Measurements from ENCODE around the gene SNX6. TPM values are rescaled to one million over a fixed set of nuclear protein-coding genes. Genes with fewer than 3 reads are reported as not detected.

SNX6 gene
- total and polyA plus RNA-seq, 7 experiments from 2014 or later: 56.6 to 114 (median 63.7) TPM

- H3K4me3 ChIP-seq (ENCODE audit: low read length): no peak overlapping the region
- CTCF ChIA-PET: no interaction called here
- Mint-ChIP-seq H3K27me3 (no peaks in the 10 kb centered on the region), H3K4me3 (no peak overlapping the region), H3K27ac (no peak overlapping the region), H3K36me3 (peaks cover 0 to 39% (median 14%) of the 10 kb centered on the region in 5 donors), H3K9me3 (no peaks in the 10 kb centered on the region), H3K4me1 (peaks cover 27 to 55% (median 44%) of the 10 kb centered on the region in 7 donors)
- DNase-seq: no peak
- no peaks in the 10 kb centered on the region for H3K9me3 ChIP-seq (ENCODE audit: control insufficient read depth in 2 of 3, low read length in 3 of 3)
- H3K27ac ChIP-seq (ENCODE audit: low read depth, low read length): no peak overlapping the region
- no peak for ATAC-seq
- no peaks in the 10 kb centered on the region for H3K27me3 ChIP-seq (ENCODE audit: control insufficient read depth in 2 of 2, insufficient read depth in 2 of 2, low read length in 2 of 2)
- POLR2A ChIA-PET: no interaction called here
- peaks cover 0 to 23% (median 0%) of the 10 kb centered on the region in 3 experiments for H3K36me3 ChIP-seq (ENCODE audit: control insufficient read depth in 2 of 3, insufficient read depth in 3 of 3, low read length in 3 of 3)
- intact Hi-C loops (cut with micrococcal nuclease): no loop called here
- H3K4me1 ChIP-seq (ENCODE audit: control insufficient read depth in 2 of 2, insufficient read depth in 2 of 2, low read length in 2 of 2): peaks cover 6 to 10% of the 10 kb centered on the region in 2 donors
Observed at GRCh38 chr14:34616360-34616759, 13.6 kb downstream of the SNX6 start.

- Histone ChIP-seq H3K4me1 (ENCODE audit: control insufficient read depth in 2 of 2, insufficient read depth in 2 of 2, low read length in 2 of 2) (peaks cover 0 to 10% of the 10 kb centered on the region in 2 donors), H3K4me3 (ENCODE audit: low read length) (no peak overlapping the region), H3K27me3 (ENCODE audit: control insufficient read depth in 2 of 2, insufficient read depth in 2 of 2, low read length in 2 of 2) (no peaks in the 10 kb centered on the region), H3K27ac (ENCODE audit: low read depth, low read length) (no peak overlapping the region), H3K9me3 (ENCODE audit: control insufficient read depth in 2 of 3, low read length in 3 of 3) (no peaks in the 10 kb centered on the region), H3K36me3 (ENCODE audit: control insufficient read depth in 2 of 3, insufficient read depth in 3 of 3, low read length in 3 of 3) (peaks cover 0 to 22% (median 0%) of the 10 kb centered on the region in 3 experiments)
- ChIA-PET POLR2A (interaction anchor here (0.6 kb wide), 1 partner anchor 24 kb away, joined by 5 read pairs; no protein-coding TSS in a partner anchor), CTCF (interaction anchor here (0.6 kb wide), 1 partner anchor 61 kb away, joined by 3 read pairs; no protein-coding TSS in a partner anchor)
- Mint-ChIP-seq H3K27ac (peak overlapping the region in 6 of 9 donors; percentile 38 to 79 (median 68)), H3K4me1 (peaks cover 26 to 49% (median 39%) of the 10 kb centered on the region in 7 donors), H3K9me3 (no peaks in the 10 kb centered on the region), H3K36me3 (peaks cover 0 to 36% (median 13%) of the 10 kb centered on the region in 5 donors), H3K27me3 (no peaks in the 10 kb centered on the region), H3K4me3 (peak overlapping the region in 1 of 10 donors; percentile 14)
- DNase-seq (no peak), ATAC-seq (no peak)
- intact Hi-C loops (cut with micrococcal nuclease): no loop called here
Observed at GRCh38 chr14:34615507-34615906, 14.4 kb downstream of the SNX6 start.

- ChIA-PET POLR2A (interaction anchor here (0.7 kb wide), 1 partner anchor 9 kb away, joined by 4 read pairs; no protein-coding TSS in a partner anchor), CTCF (interaction anchor here (0.7 kb wide), 1 partner anchor 802 kb away, joined by 6 read pairs; no protein-coding TSS in a partner anchor)
- peaks cover 17 to 42% (median 32%) of the 10 kb centered on the region in 7 donors for H3K4me1 Mint-ChIP-seq
- DNase-seq (no peak), ATAC-seq (no peak)
- H3K27me3 Mint-ChIP-seq: no peaks in the 10 kb centered on the region
- Histone ChIP-seq H3K36me3 (ENCODE audit: control insufficient read depth in 2 of 3, insufficient read depth in 3 of 3, low read length in 3 of 3) (peaks cover 0 to 14% (median 0%) of the 10 kb centered on the region in 3 experiments), H3K9me3 (ENCODE audit: control insufficient read depth in 2 of 3, low read length in 3 of 3) (no peaks in the 10 kb centered on the region), H3K27ac (ENCODE audit: low read depth, low read length) (no peak overlapping the region), H3K27me3 (ENCODE audit: control insufficient read depth in 2 of 2, insufficient read depth in 2 of 2, low read length in 2 of 2) (no peaks in the 10 kb centered on the region), H3K4me3 (ENCODE audit: low read length) (no peak overlapping the region), H3K4me1 (ENCODE audit: control insufficient read depth in 2 of 2, insufficient read depth in 2 of 2, low read length in 2 of 2) (peaks cover 0 to 10% of the 10 kb centered on the region in 2 donors)
- peaks cover 0 to 29% (median 8%) of the 10 kb centered on the region in 5 donors for H3K36me3 Mint-ChIP-seq
- H3K4me3 Mint-ChIP-seq: peak overlapping the region in 2 of 10 donors; percentile 30 to 42
- peak overlapping the region in 7 of 9 donors; percentile 26 to 79 (median 72) for H3K27ac Mint-ChIP-seq
- intact Hi-C loops (cut with micrococcal nuclease): no loop called here
- H3K9me3 Mint-ChIP-seq: no peaks in the 10 kb centered on the region
Observed at GRCh38 chr14:34614638-34615037, 15.3 kb downstream of the SNX6 start.

DNA sequence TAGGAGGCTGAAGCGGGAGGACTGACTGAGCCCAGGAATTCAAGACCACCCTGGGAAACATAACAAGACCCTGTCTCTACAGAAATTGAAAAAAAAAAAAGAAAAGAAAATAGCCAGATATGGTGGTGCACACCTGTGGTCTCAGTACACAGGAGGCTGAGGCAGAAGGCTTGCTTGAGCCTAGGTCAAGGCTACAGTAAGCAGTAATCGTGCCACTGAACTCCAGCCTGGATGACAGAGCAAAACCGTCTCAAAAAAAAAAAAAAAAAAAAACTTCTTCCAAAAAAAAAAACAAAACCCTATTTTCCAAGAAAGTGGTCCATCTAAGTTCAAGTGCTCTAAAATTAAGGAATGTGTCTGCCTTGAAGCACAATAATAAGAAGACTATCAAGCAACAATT lies 19.8 kb downstream of the SNX6 start:
- Mint-ChIP-seq H3K9me3 (no peaks in the 10 kb centered on the region), H3K27ac (peak overlapping the region in 3 of 9 donors; percentile 36 to 67 (median 42)), H3K27me3 (no peaks in the 10 kb centered on the region), H3K36me3 (peaks cover 5 to 28% (median 9%) of the 10 kb centered on the region in 5 donors), H3K4me3 (no peak overlapping the region), H3K4me1 (peaks cover 5 to 19% (median 11%) of the 10 kb centered on the region in 7 donors)
- DNase-seq: no peak
- POLR2A ChIA-PET: interaction anchor here (0.6 kb wide), 1 partner anchor 23 kb away, joined by 3 read pairs; no protein-coding TSS in a partner anchor
- Histone ChIP-seq H3K4me1 (ENCODE audit: control insufficient read depth in 2 of 2, insufficient read depth in 2 of 2, low read length in 2 of 2) (peaks cover 0 to 7% of the 10 kb centered on the region in 2 donors), H3K27ac (ENCODE audit: low read depth, low read length) (no peak overlapping the region), H3K36me3 (ENCODE audit: control insufficient read depth in 2 of 3, insufficient read depth in 3 of 3, low read length in 3 of 3) (peaks cover 10 to 29% (median 11%) of the 10 kb centered on the region in 3 experiments), H3K9me3 (ENCODE audit: control insufficient read depth in 2 of 3, low read length in 3 of 3) (no peaks in the 10 kb centered on the region), H3K27me3 (ENCODE audit: control insufficient read depth in 2 of 2, insufficient read depth in 2 of 2, low read length in 2 of 2) (no peaks in the 10 kb centered on the region), H3K4me3 (ENCODE audit: low read length) (no peak overlapping the region)
- intact Hi-C loops (cut with micrococcal nuclease): no loop called here
- CTCF ChIA-PET: no interaction called here
- ATAC-seq: no peak

GRCh38 chr14:34605461-34605860 lies 24.5 kb downstream of the SNX6 start:
- CTCF ChIA-PET: no interaction called here
- peak overlapping the region in 1 of 9 donors; percentile 22 for H3K27ac Mint-ChIP-seq

GRCh38 chr14:34604995-34605394 lies 25.0 kb downstream of the SNX6 start:
- Histone ChIP-seq H3K36me3 (ENCODE audit: control insufficient read depth in 2 of 3, insufficient read depth in 3 of 3, low read length in 3 of 3) (peaks cover 10 to 61% (median 25%) of the 10 kb centered on the region in 3 experiments), H3K4me1 (ENCODE audit: control insufficient read depth in 2 of 2, insufficient read depth in 2 of 2, low read length in 2 of 2) (no peaks in the 10 kb centered on the region)
- no peaks in the 10 kb centered on the region for H3K27me3 Mint-ChIP-seq

More at GRCh38 chr14:34605461-34605860, 24.5 kb downstream of the SNX6 start:
- POLR2A ChIA-PET: interaction anchor here (0.6 kb wide), 1 partner anchor 9 kb away, joined by 4 read pairs; no protein-coding TSS in a partner anchor
- H3K4me1 ChIP-seq (ENCODE audit: control insufficient read depth in 2 of 2, insufficient read depth in 2 of 2, low read length in 2 of 2): no peaks in the 10 kb centered on the region
- Mint-ChIP-seq H3K4me1 (peaks cover 3 to 12% (median 7%) of the 10 kb centered on the region in 7 donors), H3K36me3 (peaks cover 9 to 35% (median 18%) of the 10 kb centered on the region in 5 donors), H3K4me3 (no peak overlapping the region), H3K9me3 (no peaks in the 10 kb centered on the region), H3K27me3 (no peaks in the 10 kb centered on the region)
- no peak overlapping the region for H3K27ac ChIP-seq (ENCODE audit: low read depth, low read length)
- no peaks in the 10 kb centered on the region for H3K9me3 ChIP-seq (ENCODE audit: control insufficient read depth in 2 of 3, low read length in 3 of 3)
- intact Hi-C loops (cut with micrococcal nuclease): no loop called here
- peaks cover 10 to 56% (median 24%) of the 10 kb centered on the region in 3 experiments for H3K36me3 ChIP-seq (ENCODE audit: control insufficient read depth in 2 of 3, insufficient read depth in 3 of 3, low read length in 3 of 3)
- H3K27me3 ChIP-seq (ENCODE audit: control insufficient read depth in 2 of 2, insufficient read depth in 2 of 2, low read length in 2 of 2): no peaks in the 10 kb centered on the region
- H3K4me3 ChIP-seq (ENCODE audit: low read length): no peak overlapping the region
- DNase-seq: no peak
- ATAC-seq: no peak

More at GRCh38 chr14:34604995-34605394, 25.0 kb downstream of the SNX6 start:
- Histone ChIP-seq H3K27ac (ENCODE audit: low read depth, low read length) (no peak overlapping the region), H3K4me3 (ENCODE audit: low read length) (no peak overlapping the region), H3K9me3 (ENCODE audit: control insufficient read depth in 2 of 3, low read length in 3 of 3) (no peaks in the 10 kb centered on the region), H3K27me3 (ENCODE audit: control insufficient read depth in 2 of 2, insufficient read depth in 2 of 2, low read length in 2 of 2) (no peaks in the 10 kb centered on the region)
- ChIA-PET CTCF (no interaction called here), POLR2A (interaction anchor here (0.6 kb wide), 1 partner anchor 9 kb away, joined by 4 read pairs; no protein-coding TSS in a partner anchor)
- no peak overlapping the region for H3K4me3 Mint-ChIP-seq
- DNase-seq: no peak
- H3K4me1 Mint-ChIP-seq: peaks cover 3 to 12% (median 7%) of the 10 kb centered on the region in 7 donors
- H3K36me3 Mint-ChIP-seq: peaks cover 9 to 39% (median 20%) of the 10 kb centered on the region in 5 donors
- H3K9me3 Mint-ChIP-seq: no peaks in the 10 kb centered on the region
- intact Hi-C loops (cut with micrococcal nuclease): no loop called here
- ATAC-seq: peak; percentile 44
- peak overlapping the region in 1 of 9 donors; percentile 75 for H3K27ac Mint-ChIP-seq
